Pulmonary artery endothelial cell (primary cell): ENCODE results near the gene OFD1. TPM values are rescaled to one million over a fixed set of nuclear protein-coding genes. Genes with fewer than 3 reads are reported as not detected.
"Not testable (repeated sequence)": the region's sequence is repeated elsewhere in the genome, so short reads cannot be mapped to it uniquely, and the experiment has no call there.

Experiments used
- DNase-seq: peaks from one replicate; pipeline ENCODE4 v3.0.0-alpha.2; 2011; ENCODE audit warnings: low read depth, low spot score
- total RNA-seq: library from RNA; depleted of rRNA; stranded (reverse); fragments of >200 nt; gene quantifications from 2 replicates; pipeline ENCODE4 v1.2.3, GENCODE V29; 2014

The OFD1 gene
- total RNA-seq, 1 donor from 2014 or later, result 6.7 TPM

DNA sequence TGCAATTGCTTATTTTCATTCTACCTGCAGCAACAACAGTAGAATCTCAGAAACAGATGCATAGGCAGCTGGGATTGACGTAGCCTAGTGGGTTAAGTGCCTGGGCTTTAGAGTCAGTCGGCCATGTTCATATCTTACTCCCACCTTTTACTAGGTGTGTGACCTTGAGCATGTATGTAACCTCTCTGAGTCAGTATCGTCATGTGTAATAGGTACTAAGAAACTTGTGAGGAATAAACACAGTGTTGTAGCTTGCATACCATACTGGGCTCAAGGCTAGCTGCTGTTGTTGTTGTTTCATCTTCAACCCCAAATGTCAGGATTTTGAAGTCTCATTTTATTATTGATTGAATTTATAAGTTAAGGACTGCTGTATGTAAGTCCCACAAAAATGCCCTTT is 31.4 kb upstream of the OFD1 start:
- no peak for DNase-seq

DNA sequence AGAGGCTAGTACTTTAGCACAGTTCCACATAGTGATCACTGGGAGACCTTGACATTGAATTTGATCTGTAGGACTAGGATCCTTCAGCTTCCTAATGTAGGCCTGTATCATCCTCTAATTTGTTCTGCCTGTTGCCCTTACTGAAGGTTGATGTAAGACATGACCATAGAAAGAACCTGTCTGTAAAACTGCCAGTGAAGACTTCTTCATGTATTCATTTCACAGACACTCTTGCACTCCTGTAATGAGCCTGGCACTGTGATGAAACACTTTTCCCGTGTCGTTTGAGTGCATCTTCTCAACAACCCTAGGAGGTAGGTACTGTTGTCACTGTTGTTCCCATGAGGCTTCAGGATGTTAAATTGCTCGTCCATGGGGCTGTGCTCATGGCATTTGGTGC is 31.0 kb upstream of the OFD1 start:
- DNase-seq, result no peak

DNA sequence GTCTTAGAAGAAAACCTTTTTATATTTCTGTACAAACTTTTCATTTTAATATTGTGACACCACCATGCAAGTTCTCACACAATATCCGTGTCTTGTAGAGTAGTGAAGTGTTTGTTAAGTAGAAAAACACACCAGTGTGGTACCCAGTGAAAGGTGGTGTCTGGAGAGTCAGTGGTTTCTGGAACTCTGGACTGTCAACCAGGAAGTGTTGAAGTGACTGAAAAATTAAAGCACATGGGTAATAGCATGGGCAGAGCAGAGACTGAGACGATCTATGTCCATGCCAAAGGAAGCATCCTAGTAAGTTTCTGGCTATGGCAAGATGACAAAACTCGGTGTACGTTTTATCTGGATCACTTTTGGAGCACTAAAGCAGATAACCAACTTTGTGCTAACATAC is 23.4 kb upstream of the OFD1 start:
- DNase-seq, result no peak

DNA sequence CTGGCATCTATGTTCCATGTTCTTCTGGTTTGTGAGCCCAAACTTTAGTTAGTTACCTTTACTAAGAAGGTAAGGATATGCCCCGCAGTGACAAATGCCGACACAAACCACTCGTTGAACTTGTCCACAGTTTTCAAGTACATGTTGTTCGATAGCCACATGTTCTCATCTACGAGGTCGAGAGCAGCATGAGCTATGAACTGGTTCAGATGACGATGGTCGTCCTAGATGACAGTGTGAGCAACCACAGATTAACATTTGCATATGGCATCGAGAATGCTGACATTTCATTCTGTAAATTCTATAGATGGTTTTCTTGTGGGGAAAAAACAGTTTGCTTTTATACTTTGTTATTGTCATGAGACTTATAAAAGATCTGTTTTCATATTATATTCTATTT is 18.1 kb upstream of the OFD1 start:
- DNase-seq, result no peak

DNA sequence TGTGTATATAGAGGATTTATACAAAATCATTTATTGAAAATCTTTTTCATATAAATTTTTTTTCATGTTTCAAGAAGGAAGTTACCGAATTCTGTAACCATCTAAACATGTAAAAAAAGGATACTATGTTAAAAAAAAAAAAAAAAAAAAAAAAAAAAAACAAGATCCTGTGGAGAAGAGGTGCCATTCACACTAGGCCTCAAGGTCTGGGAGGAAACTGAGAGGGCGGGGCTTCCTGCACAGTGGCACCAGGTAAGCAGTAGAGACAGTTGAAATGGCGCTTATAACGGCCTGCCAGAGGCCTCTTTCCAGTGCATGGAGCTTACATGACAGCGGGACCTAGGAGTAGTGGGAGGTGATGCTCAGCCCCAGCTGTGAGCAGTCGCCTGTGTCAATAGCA is 17.6 kb upstream of the OFD1 start:
- DNase-seq, result no peak

DNA sequence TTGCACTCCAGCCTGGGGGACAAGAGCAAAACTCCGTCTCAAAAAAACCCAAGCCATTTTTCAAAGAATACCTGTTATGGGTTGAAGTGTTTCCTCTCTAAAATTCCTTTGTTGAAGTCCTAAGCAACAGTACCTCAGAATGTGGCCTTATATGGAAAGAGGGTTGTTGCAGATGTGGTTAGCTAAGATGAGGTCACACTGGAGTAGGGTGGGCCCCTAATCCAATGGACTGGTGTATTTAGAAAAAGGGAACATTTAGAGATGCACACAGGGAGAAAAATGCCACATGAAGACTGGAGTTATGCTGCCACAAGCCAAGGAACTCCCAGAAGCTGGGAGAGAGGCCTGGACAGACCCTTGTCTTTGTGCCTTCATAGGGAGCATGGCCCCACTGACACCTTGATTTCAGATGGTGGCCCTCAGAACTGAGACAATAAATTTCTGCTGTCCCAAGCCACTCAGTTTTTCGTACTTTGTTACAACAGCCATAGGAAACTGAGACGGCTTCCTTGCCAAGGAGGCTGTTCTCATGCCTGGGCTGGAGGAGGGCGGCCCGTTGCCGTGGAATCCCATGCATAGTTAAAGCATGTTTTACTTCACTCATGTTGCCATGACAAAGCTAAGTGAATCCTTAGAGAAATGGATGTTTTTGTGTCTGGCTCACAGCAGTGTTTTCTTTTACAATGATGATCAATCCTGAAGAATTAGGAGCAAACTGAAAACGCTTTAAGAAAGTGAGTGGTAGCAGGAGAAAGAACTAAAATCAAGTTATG is 16.7 kb upstream of the OFD1 start:
- no peak for DNase-seq

DNA sequence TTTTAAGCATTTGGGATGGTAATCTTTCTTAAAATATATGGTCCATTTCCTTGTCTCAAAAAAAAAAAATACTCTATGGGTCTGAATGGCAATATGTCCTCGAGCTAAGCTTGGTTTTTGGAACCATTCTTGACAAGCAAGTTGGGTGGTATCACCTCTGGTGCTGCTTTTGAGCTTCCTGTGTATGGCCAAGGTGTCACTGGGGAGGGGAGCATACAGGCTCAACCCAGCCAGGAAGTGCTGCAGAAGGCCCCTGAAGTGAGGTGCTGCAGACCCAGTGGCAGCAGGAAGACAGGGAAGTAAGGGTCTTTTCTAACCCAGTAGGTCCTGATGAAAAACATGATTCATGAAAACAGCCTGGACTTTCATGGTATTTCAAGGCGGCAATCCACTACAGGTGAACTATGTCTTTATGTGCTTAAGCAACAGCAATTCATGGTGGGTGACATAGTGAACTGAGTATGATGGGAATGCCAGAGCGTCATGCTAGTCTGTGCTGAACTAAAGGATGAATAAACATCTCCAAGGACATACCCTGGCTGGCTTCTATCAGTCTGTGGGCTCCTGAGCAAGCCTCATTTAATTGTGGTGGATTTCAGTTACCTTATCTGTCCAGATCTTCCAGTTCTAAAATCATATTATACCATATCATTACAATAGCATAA is 15.2 kb upstream of the OFD1 start:
- DNase-seq, result no peak

DNA sequence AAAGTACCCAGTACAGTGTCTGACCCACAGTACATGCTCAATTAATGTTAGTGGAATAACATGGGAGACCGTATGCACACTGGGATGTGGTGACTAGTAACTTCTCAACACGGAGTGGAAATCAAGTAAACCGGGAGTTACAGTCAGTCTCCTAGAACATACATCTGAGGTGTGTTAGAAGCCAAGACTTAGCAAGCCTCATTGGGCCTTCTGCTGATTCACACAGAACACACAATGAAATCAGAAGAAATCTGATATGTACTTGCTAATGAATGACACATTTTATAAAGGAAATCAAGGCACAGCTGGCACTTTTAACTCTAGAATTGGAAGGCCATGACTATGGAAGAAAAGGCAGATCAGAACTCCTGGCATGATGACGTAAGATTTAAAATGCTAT is 13.2 kb upstream of the OFD1 start:
- no peak for DNase-seq

DNA sequence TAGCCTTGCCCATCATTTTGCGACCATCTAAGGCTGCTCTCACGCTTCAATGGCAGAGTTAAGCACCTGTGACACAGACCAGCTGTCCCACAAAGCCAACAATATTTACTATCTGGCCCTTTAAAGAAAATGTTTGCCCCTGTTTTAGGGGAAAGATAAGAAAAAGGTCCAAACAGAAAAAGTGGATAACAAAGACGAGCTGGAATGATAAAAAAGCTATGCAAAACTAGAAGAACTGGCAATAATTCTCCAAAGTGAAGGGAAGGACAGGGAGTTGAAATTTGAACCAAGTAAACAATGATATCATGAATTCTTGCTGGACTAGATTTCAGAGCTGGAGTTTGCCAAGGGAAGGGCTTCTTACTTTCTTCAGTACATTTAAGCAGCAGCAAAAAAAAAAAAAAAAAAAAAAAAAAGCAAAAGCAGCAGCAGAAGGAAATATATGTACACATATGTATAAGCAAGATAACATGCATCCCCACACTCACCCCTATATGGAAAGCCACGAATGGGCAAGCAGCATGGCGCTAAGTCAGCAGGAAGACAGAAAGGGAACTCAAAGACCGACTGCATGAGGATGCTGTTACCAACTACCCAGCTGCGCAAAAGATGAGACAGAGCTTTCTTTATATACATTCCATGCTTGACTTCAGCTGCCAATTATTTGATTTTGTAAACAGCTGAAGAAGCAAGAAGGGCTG is 12.6 kb upstream of the OFD1 start:
- DNase-seq, result no peak

DNA sequence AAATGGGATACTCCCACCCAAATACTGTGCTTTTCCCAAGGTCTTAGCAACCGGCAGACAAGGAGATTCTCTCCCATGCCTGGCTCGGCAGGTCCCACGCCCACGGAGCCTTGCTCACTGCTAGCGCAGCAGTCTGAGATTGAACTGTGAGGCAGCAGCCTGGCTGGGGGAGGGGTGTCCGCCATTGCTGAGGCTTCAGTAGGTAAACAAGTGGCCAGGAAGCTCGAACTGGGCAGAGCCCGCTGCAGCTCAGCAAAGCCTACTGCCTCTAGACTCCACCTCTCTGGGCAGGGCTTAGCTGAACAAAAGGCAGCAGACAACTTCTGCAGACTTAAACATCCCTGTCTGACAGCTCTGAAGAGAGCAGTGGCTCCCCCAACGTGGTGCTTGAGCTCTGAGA is 9.7 kb upstream of the OFD1 start:
- DNase-seq, result not testable (repeated sequence)

DNA sequence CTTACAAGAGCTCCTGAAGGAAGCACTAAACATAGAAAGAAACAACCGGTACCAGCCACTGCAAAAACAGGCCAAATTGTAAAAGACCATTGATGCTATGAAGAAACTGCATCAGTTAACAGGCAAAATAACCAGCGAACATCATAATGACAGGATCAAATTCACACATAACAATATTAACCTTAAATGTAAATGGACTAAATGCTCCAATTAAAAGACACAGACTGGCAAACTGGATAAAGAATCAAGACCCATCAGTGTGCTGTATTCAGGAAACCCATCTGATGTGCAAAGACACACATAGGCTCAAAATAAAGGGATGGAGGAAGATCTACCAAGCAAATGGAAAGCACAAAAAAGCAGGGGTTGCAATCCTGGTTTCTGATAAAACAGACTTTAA is 8.0 kb upstream of the OFD1 start:
- DNase-seq, result not testable (repeated sequence)

DNA sequence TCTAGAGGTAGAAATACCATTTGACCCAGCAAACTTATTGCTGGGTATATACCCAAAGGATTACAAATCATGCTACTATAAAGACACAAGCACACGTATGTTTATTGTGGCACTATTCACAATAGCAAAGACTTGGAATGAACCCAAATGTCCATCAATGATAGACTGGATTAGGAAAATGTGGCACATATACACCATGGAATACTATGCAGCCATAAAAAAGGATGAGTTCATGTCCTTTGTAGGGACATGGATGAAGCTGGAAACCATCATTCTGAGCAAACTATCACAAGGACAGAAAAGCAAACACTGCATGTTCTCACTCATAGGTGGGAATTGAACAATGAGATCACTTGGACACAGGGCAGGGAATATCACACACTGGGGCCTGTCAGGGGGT is 4.0 kb upstream of the OFD1 start:
- DNase-seq, result not testable (repeated sequence)

DNA sequence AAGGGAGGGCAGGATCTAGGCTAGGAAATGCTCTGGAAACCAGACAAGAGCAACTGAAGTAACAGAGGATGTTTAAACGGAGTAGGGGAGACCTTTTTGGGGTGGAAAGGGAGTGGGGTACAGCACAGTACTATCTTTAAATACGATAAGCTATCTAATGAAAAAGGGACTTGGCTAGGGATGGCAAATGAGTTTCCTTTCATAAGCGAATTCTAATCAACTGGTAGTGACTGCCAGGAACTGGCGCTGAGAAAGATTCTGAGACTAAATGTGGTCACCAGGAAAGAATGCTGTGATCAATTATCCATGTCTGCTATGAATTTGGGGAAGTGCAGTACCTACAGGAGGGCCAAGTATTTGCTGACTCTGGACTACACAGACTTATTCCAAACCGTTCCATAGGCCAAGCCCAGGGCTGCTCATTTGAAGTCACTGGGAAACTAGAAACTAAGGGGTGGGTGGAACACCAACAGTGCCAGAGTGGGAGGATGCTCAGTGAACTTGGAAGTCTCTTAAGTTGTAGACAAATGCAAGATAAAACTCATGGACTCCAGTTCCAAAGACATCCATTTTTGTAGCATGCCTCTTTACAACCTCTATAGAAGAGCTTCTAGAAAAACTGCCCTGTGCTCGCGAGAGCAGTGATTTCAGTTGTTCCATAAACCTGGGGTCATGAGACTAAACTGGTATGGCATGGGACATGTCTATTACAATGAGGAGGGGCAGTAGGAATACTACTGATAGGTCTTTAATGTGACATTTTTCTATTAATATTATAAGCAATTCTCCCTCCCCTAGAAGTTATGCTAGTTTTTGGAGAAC is 2.1 kb upstream of the OFD1 start:
- no peak for DNase-seq

DNA sequence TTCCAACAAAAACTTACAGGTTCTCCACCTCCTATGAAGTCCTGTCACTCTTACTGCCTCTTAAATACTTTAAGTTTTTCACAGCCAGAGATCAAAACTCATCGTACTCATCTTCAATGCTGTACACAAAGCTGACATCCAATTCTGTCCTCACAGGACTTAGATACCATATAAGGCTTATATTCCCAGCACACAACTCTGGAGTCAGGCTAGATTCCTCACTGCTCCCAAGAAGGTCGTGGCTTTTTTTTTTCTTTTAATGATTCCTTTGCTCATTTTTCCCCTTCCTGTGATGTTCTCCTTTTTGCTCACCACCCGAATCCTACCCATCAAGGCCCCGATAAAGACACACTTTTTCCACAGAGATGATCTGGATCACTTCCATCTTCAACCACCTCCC is 1.0 kb upstream of the OFD1 start:
- no peak for DNase-seq

DNA sequence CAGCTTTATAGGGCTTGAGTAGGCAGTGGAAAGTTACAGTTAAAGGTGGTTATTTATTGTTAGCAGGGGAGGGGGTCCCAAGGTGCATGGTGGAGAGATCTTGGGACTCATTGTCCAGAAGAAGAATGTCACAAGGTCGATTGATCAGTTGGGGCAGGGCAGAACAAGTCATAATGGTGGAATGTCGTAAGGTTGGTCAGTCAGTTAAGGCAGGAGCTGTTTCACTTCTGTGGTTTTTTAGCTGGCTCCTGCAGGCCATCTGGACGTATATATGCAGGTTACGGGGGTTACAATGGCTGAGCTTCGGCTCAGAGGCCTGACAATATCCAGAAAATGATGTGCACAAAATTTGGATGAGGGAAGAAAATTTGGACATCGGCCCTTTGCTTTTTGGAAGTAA is 7.1 kb downstream of the OFD1 start:
- DNase-seq, result no peak

DNA sequence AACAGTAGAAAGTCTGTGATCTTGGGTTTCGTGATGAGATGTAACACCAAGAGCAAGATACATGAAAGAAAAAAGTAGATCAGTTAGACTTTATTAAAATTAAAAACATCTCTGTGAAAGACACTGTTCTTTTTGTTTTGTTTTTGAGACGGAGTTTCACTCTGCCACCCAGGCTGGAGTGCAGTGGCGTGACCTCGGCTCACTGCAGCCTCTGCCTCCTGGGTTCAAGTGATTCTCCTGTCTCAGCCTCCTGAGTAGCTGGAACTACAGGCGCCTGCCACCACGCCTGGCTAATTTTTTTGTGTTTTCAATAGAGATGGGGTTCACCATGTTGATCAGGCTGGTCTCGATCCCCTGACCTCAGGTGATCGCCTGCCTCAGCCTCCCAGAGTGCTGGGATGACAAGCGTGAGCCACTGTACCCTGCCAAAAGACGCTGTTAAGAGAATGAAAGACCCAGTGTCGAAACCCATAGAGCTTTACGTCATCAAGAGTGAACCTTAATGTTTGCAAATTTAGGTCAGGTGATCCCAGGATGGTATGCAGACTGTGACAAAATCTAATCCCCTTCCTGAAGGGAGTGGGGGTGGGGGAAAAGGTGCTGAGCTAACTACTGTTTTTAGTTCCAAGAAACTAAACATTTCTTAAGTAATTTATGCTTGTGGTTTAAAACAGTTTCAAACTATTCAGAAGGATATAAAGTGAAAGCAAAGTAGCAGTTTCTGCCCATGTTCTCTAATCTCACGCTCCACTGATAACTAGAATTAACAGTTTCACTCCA is 8.0 kb downstream of the OFD1 start:
- DNase-seq, result no peak

DNA sequence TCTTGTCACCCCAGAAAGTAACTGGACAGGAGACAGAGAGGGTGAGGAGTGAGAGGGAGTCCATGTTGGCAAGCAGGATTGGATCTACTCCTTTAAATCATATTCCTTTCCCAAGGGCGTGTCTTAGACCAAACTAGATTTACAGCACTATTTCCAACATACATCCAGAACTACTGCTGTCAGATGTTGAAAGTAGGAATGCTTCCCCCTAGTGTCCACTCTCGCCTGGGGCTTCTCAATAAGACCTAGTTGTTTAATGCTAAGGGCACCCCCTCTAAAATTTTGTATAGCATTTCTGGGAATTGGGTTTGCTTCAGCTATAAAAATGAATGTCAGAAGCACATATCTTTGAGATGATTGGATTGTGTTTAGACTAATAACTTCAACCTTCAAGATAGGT is 13.3 kb downstream of the OFD1 start:
- DNase-seq, result peak; percentile 35

DNA sequence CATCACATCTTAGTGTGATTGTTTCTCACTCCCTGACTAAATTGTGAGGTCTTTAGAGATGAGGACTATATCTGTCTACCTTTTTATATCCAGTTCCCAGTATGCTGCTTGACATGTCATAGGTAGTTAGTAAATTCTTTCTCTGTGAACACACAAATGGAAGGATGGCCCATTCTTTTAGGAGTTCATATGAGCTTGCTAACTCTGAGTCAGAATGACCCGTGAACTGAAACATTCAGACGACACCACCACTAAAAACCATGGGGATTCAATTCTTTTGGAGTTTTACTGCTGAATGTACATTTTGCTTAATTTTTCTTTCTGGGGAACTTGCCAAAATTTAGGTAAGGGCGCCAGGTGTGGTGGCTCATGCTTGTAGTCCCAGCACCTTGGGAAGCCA is 13.9 kb downstream of the OFD1 start:
- DNase-seq, result no peak

DNA sequence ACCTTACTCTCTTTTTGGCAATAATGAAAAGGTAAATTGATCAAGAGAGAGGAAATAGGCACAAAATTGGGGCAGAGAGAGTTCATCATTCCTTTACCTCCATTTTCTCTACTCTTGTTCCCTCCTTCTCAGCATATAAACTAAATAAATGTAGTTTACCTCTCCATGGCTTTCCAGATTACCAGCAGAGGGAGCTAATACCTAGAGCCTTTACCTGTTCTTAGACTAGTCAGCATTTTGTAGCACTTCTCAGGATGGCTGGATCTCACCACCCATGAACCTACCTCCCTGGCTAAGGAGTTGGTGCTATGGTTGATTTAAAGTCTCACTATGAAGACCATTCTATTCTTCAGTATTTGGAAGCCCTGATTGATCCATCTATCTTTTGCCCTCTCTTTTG is 15.7 kb downstream of the OFD1 start:
- no peak for DNase-seq

DNA sequence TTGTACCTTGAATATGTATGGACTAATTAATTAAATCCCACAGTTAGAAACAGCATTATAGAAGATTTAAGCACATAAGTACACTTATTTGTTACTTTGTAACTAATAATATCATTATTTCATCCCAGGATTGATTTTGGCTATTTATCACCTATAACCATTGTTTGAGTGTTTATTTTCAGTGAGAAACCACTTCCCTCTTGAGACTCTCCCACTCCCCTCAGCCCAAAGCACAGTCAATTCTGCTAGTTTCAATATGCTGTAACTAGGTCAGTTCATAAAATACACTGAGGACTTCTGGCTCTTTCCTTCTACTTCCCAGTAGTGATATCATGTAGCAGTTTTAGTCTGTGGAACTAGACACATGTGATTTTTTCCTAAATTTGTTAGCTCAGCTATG is 16.3 kb downstream of the OFD1 start:
- DNase-seq, result no peak

DNA sequence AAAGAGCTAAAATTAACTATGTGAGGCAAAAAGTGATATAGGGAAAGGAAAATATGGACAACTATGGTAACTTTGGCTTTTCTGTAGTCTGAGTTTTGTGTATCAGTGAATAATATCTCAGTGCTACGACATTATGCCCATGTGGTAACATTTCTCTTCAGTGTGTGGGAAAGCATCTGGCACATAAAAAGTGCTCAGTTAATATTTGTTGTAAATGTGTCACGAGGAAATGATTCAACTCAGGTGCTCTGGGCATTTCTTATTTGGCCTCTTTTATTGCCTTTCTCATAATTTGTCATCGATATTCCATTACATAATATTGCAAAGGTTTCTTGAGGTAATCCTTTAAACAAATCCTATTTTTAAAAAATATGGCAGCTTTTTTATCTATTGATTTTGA is 17.6 kb downstream of the OFD1 start:
- DNase-seq, result no peak
